Activated T-helper 2 cell treated with anti-CD3 and anti-CD28 coated beads, Interferon-gamma antibody, Interleukin-2, Interleukin-4, amounts not matched to agents 10 μg/mL and 5 μg/mL and 100 μg/mL, durations not matched to agents 14 hours and 24 hours and 36 hours (primary cell): ENCODE results near the gene PAX8. TPM values are rescaled to one million over a fixed set of nuclear protein-coding genes. Genes with fewer than 3 reads are reported as not detected.
"Not testable (repeated sequence)": the region's sequence is repeated elsewhere in the genome, so short reads cannot be mapped to it uniquely, and the experiment has no call there.

Experiments used
- DNase-seq: peaks from one replicate; pipeline ENCODE4 v3.0.0; 2021; ENCODE audit warnings: low spot score
- H3K27ac Mint-ChIP-seq: one replicate; pipeline ENCODE4 v1.8.0; 2021; ENCODE audit warnings: mixed read lengths
- H3K27me3 Mint-ChIP-seq: one replicate; pipeline ENCODE4 v1.8.0; 2021; ENCODE audit warnings: low read depth, mixed read lengths
- H3K36me3 Mint-ChIP-seq: one replicate; pipeline ENCODE4 v1.8.0; 2021; ENCODE audit warnings: low read depth, mixed read lengths
- H3K4me1 Mint-ChIP-seq: one replicate; pipeline ENCODE4 v1.8.0; 2021; ENCODE audit warnings: low read depth, mixed read lengths
- H3K4me3 Mint-ChIP-seq: one replicate; pipeline ENCODE4 v1.8.0; 2021; ENCODE audit warnings: low read depth, mild to moderate bottlenecking, moderate library complexity, mixed read lengths
- H3K9me3 Mint-ChIP-seq: one replicate; pipeline ENCODE4 v1.8.0; 2021; ENCODE audit warnings: mixed read lengths
- intact Hi-C: fragments of 100-400 bp; cut with micrococcal nuclease; formaldehyde crosslinking; loops from one replicate; pipeline ENCODE4 v1.15.1; 2023
- total RNA-seq: library from RNA; stranded (reverse); gene quantifications from 2 replicates; pipeline ENCODE4 v1.2.3, GENCODE V29; 2022

The PAX8 gene
- total RNA-seq, 1 donor from 2014 or later = 0.84 TPM

GRCh38 chr2:113308784-113309183, 30.1 kb upstream of the PAX8 start:
- H3K27me3 Mint-ChIP-seq = peaks cover 30% of the 10 kb centered on the region
- H3K9me3 Mint-ChIP-seq, intact Hi-C loops, H3K4me1 Mint-ChIP-seq, H3K4me3 Mint-ChIP-seq, H3K36me3 Mint-ChIP-seq, DNase-seq, H3K27ac Mint-ChIP-seq: not testable (repeated sequence)

- H3K4me1 Mint-ChIP-seq, DNase-seq, H3K9me3 Mint-ChIP-seq, intact Hi-C loops, H3K27ac Mint-ChIP-seq, H3K4me3 Mint-ChIP-seq, H3K36me3 Mint-ChIP-seq: not testable (repeated sequence)
- H3K27me3 Mint-ChIP-seq = peaks cover 22% of the 10 kb centered on the region
These were observed 27.5 kb upstream of the PAX8 start for GRCh38 chr2:113306207-113306606.

- intact Hi-C loops, DNase-seq, H3K4me1 Mint-ChIP-seq, H3K9me3 Mint-ChIP-seq, H3K4me3 Mint-ChIP-seq, H3K27ac Mint-ChIP-seq, H3K36me3 Mint-ChIP-seq: not testable (repeated sequence)
- H3K27me3 Mint-ChIP-seq = peaks cover 22% of the 10 kb centered on the region
These were observed 27.0 kb upstream of the PAX8 start for GRCh38 chr2:113305749-113306148.

- Mint-ChIP-seq H3K4me3 (no peak overlapping the region), H3K4me1 (no peaks in the 10 kb centered on the region), H3K9me3 (no peaks in the 10 kb centered on the region), H3K27ac (no peak overlapping the region), H3K27me3 (peaks cover 22% of the 10 kb centered on the region), H3K36me3 (no peaks in the 10 kb centered on the region)
- DNase-seq = no peak
- intact Hi-C loops = no loop called here
These were observed 26.4 kb upstream of the PAX8 start for GRCh38 chr2:113305146-113305545.

GRCh38 chr2:113304702-113305101, 26.0 kb upstream of the PAX8 start:
- intact Hi-C loops = no loop called here
- Mint-ChIP-seq H3K27ac (no peak overlapping the region), H3K36me3 (no peaks in the 10 kb centered on the region), H3K4me1 (no peaks in the 10 kb centered on the region), H3K4me3 (no peak overlapping the region), H3K27me3 (peaks cover 22% of the 10 kb centered on the region), H3K9me3 (no peaks in the 10 kb centered on the region)
- DNase-seq = no peak

- H3K9me3 Mint-ChIP-seq, H3K4me1 Mint-ChIP-seq, H3K36me3 Mint-ChIP-seq, DNase-seq, H3K4me3 Mint-ChIP-seq, H3K27me3 Mint-ChIP-seq, H3K27ac Mint-ChIP-seq, intact Hi-C loops: not testable (repeated sequence)
These were observed 23.7 kb upstream of the PAX8 start for GRCh38 chr2:113302216-113302980.

GRCh38 chr2:113300281-113300680, 21.6 kb upstream of the PAX8 start:
- H3K27me3 Mint-ChIP-seq = peaks cover 15% of the 10 kb centered on the region
- intact Hi-C loops = no loop called here
- no peak overlapping the region for H3K27ac Mint-ChIP-seq
- H3K36me3 Mint-ChIP-seq = no peaks in the 10 kb centered on the region
- no peak overlapping the region for H3K4me3 Mint-ChIP-seq
- no peak for DNase-seq
- no peaks in the 10 kb centered on the region for H3K9me3 Mint-ChIP-seq
- H3K4me1 Mint-ChIP-seq = no peaks in the 10 kb centered on the region

GRCh38 chr2:113298176-113298575, 19.5 kb upstream of the PAX8 start:
- Mint-ChIP-seq H3K36me3 (no peaks in the 10 kb centered on the region), H3K4me1 (no peaks in the 10 kb centered on the region), H3K27ac (no peak overlapping the region), H3K27me3 (peaks cover 29% of the 10 kb centered on the region), H3K4me3 (no peak overlapping the region), H3K9me3 (no peaks in the 10 kb centered on the region)
- DNase-seq = no peak
- intact Hi-C loops = no loop called here

GRCh38 chr2:113297590-113297989, 18.9 kb upstream of the PAX8 start:
- peaks cover 34% of the 10 kb centered on the region for H3K27me3 Mint-ChIP-seq
- not testable (repeated sequence) for H3K27ac Mint-ChIP-seq, H3K4me3 Mint-ChIP-seq, H3K36me3 Mint-ChIP-seq, H3K4me1 Mint-ChIP-seq, H3K9me3 Mint-ChIP-seq
- intact Hi-C loops = loop anchor here (2.0 kb wide), 1 partner anchor 73 kb away; no protein-coding TSS in a partner anchor
- DNase-seq = peak; percentile 18

- H3K27ac Mint-ChIP-seq = no peak overlapping the region
- intact Hi-C loops = no loop called here
- no peaks in the 10 kb centered on the region for H3K9me3 Mint-ChIP-seq
- DNase-seq = no peak
- no peak overlapping the region for H3K4me3 Mint-ChIP-seq
- no peaks in the 10 kb centered on the region for H3K36me3 Mint-ChIP-seq
- H3K27me3 Mint-ChIP-seq = peaks cover 57% of the 10 kb centered on the region
- no peaks in the 10 kb centered on the region for H3K4me1 Mint-ChIP-seq
These were observed 12.5 kb upstream of the PAX8 start for GRCh38 chr2:113291191-113291590.

GRCh38 chr2:113288674-113289149, 10.0 kb upstream of the PAX8 start:
- H3K36me3 Mint-ChIP-seq, intact Hi-C loops, H3K4me3 Mint-ChIP-seq, H3K4me1 Mint-ChIP-seq, DNase-seq, H3K27ac Mint-ChIP-seq, H3K9me3 Mint-ChIP-seq: not testable (repeated sequence)
- peaks cover 50% of the 10 kb centered on the region for H3K27me3 Mint-ChIP-seq

- H3K36me3 Mint-ChIP-seq, H3K27ac Mint-ChIP-seq, DNase-seq, H3K4me1 Mint-ChIP-seq, intact Hi-C loops, H3K9me3 Mint-ChIP-seq, H3K4me3 Mint-ChIP-seq: not testable (repeated sequence)
- peaks cover 45% of the 10 kb centered on the region for H3K27me3 Mint-ChIP-seq
These were observed 9.5 kb upstream of the PAX8 start for GRCh38 chr2:113288117-113288673.

- no peak overlapping the region for H3K27ac Mint-ChIP-seq
- no peaks in the 10 kb centered on the region for H3K36me3 Mint-ChIP-seq
- H3K4me1 Mint-ChIP-seq = no peaks in the 10 kb centered on the region
- H3K9me3 Mint-ChIP-seq = no peaks in the 10 kb centered on the region
- intact Hi-C loops = no loop called here
- no peak for DNase-seq
- H3K27me3 Mint-ChIP-seq = peaks cover 37% of the 10 kb centered on the region
- no peak overlapping the region for H3K4me3 Mint-ChIP-seq
These were observed 7.1 kb upstream of the PAX8 start for GRCh38 chr2:113285816-113286215.
